ENCODE results near the gene MEGF9.

The MEGF9 gene

DNA sequence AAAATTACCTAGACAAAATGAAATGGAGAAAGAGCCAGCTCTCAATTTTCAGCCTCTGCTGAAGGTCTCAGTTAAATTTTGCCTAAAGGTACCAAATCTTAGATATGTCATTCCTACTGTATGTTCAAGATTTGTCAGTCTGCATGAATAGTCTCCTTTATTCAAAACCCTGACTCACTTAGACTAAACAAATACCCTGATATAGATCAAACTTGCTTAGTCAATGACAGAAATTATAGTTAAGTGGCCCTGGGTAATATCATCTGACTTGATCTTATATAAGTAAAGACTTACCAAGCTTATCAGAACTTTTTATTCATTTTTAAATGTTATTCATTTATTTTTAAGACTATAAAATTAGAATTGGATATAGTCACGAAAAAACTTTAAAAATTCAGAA, 12.2 kb downstream of the MEGF9 start:
- no peak for DNase-seq

DNA sequence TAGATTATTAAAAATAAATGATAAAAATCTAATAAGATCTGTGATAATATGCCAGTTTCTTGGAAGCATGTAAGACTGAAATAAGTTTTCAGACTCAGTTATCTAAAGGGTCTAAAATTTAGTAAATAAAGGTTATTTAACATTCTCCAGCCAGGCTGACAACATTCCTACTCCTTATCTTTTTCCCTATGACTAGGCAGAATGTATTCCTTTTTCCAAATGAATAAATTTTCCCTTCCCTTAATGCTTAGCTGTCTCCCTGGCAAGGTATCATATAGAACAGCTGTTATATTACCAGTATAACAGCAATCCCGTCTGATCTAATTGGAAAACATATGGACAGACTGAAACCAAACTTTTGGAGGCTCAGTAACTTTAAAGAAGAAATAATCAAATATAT, 13.0 kb downstream of the MEGF9 start:
- DNase-seq, result no peak

DNA sequence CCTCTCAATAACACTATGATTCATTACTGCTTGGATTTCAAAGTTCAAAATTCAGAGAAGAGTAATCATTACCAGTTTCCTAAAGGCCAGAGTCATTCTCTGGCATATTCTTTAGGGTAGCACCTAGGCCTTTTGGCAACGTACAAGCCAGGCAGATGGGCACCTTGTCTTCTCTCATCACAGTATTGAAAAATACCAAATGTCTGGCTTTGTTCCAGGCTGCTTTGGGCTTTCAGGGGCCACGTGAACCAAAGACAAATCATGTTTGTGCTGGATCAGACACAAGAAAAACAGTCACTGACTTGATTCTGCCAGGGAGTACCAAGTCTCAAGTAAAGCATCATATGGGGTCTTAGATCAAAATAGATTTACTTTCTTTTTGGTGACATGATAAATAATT, 15.5 kb downstream of the MEGF9 start:
- DNase-seq, result no peak

DNA sequence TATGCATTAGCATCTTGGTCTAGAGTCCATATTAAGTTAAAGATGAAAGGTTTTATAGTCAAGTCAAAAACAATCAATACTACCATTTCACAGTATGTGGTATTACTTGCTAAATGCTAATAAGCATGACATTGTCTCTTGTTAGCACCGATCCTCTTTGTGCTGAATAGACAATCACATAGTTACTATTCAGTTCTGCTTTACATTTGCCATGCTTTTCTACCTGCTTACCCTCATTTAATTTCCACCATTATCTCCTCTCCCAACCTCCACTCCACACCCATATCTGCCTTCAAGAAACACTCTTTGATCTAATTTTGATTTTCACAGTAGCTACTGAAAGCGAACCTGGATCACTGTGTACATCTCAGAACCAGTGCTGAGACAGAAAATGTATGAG, 16.8 kb downstream of the MEGF9 start:
- no peak for DNase-seq

DNA sequence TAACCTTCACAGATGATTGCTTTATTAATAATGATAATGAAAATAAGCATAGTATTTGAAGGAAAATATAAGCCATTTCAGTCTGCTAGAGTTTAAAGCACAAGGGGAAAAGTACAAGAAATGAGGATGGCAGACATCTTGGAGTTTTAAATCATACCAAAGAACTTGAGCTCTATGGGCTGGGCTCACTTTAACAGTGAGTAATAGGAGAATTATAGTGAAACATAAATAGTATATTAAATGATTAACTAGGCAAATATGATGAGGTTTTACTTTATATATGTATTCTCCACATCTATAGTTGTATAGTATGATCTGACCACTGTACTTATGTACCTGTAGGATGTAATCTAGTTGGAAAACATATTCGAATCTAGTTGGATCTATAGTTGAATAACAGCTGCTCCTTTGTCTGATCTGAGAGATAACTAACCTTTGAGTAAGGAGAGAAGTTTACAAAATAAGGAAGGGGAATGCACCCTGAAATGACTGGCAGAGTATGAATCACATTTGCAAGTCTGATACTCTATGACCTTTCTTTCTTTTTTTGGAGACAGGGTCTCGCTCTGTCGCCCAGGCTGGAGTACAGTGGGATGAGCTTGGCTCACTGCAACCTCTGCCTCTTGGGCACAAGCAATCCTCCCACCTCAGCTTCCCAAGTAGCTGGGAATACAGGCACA, 17.6 kb downstream of the MEGF9 start:
- DNase-seq, result no peak

DNA sequence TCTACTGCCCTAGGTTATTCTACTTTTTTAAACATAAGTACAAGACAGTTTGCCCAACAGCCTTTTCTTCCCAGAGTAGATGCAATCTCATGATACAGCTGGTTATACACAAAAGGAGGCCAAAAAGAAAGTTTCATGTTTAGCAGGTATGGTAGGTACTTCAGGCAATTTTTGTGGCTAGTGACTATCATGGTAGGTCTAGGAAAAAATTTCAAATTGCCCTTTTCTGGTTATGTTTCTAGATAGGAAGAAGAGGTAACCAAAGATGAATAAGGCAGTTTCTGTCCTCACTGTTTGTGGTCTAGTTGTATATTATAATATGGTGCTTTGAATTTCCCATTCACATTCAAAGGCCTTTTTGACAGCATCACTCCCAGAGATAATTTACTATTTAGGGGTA, 19.7 kb downstream of the MEGF9 start:
- DNase-seq, result no peak

DNA sequence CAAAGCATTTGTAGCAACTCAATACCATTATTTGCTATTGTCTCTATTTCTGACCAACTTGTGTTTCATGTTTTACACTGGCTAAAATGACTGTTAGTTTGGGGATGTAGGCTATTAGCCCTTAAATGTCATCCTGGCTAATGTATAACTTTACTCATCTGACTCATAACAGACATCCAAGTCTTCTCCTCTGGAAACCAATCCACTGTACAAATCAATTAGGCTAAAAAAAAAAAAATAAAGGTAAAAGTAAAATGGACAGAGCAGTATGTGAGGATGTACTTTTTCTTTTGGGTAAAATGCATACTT, 20.6 kb downstream of the MEGF9 start:
- DNase-seq, result no peak

DNA sequence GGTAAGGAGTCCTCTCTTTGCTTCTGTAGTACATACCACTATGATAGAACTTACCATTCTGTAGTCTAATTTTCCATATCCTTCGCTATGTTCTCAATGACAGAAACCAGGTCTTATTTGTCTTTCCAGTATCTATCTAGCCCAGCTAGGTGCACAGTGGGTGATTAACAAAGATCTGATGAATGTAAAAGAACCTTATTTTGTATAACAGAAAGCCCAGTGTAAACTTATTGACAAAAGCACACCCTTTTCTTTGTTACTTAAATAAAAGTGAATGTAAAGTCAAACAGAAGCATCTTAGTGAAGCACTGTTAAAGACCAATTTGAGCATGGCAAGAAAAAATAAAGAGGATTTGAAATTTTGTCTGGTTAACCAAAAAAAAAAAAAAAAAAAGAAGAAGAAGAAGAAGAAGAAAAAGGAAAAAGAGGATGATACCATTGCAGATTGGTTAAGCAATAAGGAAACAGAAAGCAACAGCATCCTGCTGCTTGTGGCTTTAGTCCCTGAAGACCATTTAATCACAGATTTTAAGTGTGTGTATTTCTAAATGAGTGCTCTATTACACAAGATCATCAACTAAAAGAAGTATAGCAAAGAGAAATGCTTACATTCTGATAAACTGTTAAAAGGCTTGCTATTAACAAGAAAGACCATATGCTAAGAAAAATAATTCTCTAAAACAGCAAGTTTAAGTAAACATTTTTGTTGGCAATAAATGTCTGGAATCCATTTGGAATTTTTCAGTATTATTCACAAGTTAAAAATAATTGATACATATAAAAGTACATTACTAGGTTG, 21.2 kb downstream of the MEGF9 start:
- no peak for DNase-seq

DNA sequence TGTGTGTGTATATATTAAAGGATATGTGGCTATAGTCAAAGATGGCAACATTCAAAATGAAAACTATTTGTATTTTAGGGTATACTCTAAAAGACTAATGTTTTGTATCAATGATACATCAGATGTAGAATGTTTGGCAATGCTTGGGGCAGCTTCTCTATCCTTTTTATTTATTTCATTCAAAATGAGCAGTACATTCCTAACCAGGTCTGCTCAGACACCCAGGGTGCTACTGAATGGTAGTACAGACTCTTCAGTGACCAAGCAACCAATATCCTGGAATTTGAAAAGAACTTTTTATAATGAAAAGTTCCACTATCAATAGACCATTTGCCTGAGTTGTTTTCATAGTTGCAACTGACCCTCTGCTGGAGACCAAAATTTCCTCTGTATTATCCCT, 23.9 kb downstream of the MEGF9 start:
- DNase-seq, result no peak

DNA sequence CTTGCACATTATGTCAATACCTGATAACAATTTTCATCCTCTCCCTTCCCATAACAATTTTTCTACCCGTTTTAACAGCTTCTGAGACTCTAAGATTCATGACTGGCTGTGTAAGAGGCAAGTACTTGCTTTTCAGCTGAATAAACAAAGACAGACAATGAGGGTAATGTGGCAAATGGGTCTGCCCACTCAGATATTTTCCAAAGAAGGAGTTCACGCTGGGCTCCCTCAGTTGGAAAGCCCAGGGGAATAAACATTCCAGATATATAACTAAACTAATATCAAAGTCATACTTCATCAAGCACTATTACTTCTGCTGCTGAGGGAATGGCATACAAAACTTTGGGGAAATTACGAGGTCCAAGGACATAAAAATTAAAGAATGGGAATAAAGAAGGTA, 24.4 kb downstream of the MEGF9 start:
- no peak for DNase-seq

DNA sequence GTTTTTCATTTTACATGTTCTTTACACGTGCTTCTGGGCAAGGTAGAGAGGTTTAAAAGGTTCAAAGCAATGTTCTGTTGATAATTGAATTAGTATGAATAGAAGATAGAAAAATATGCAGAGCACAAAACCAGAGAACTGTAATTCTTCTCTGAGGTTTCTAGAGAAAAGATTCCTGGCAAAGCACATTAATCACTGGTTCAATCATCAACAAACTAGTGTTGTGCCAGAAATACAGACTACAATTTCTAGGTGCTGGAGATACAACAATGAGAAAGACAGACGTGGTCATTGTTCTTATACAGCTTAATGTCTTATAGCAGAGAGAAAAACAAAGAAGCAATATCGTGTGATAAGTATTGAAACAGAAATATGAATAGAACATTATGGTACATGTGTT, 25.5 kb downstream of the MEGF9 start:
- no peak for DNase-seq

DNA sequence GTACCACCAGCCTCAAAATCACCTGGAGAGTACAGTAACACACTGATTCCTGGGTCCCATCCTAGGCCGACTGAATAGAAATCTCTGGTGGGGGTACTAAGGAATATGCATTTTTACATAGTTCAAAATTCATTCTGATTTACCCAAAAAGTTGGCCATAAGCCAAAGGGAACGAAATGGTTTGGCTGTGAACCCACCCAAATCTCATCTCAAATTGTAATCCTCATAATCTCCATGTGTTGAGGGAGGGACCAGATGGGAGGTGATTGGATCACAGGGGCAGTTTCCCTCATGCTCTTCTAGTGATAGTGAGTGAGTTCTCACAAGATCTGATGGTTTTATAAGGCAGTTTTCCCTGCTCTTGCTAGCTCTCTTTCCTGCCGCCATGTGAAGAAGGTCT, 31.1 kb downstream of the MEGF9 start:
- no peak for DNase-seq

DNA sequence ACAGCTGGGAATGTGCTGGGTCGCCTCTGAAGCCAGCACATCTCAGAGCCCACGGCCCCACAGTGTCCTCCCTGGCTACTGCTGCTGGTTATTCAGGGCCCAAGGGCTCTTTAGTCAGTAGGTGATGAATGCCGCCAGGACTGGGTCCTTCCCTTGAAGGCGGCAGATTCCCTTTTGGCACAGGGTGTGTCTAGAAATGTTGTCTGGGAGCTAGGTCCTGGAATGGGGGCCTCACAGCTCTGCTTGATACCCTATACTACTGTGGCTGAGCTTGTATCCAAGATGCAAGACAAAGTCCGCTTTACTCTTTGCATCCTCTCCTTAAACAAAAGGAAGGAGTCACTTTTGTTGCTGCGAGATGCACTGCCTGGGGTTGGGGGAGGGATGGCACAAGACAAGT, 33.1 kb downstream of the MEGF9 start:
- DNase-seq, result no peak

DNA sequence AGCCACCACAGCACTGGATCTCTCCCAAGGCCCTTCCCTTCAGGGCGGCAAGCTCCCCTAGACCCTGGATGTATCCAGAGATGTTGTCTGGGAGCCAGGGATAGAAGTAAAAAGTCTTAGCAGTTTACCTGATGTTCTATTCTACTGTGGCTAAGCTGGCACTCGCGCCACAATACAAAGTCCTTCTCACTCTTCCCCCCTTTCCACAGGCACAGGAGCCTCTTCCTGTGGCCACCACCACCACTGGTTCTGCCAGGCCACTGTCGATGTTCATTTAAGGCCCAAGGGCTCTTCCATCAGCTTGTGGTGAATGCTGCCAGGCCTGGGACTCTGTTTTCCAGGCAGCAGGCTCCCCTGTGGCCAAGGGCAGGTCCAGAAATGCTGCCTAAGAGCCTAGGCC, 33.7 kb downstream of the MEGF9 start:
- no peak for DNase-seq

DNA sequence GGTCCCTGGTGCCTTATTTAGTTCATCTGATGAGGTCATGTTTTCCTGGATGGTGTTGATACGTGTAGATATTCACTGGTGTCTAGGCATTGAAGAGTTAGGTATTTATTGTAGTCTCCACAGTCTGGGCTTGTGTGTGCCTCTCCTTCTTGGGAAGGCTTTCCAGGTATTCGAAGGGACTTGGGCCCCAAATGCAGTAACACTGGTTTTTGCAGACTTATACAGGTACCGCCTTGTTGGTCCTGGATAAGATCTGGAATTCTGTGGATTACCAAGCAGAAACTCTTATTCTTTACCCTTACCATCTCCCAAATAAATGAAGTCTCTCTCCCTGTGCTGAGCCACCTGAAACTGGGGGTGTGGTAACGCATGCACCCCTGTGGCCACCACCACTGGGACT, 34.1 kb downstream of the MEGF9 start:
- no peak for DNase-seq

DNA sequence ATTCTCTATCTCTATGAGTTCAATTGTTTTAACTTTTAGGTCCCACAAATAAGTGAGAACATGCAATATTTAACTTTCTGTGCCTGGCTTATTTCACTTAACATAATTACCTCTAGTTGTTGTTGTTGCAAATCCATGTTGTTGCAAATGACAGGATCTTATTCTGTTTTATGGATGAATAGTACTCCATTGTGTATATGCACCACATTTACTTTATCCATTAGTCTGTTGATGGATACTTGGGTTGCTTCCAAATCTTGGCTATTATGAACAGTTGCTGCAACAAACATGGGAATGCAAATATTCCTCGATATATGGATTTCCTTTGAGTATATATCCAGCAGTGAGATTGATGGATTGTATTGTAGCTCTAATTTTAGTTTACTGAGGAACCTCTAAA, 36.3 kb downstream of the MEGF9 start:
- no peak for DNase-seq

DNA sequence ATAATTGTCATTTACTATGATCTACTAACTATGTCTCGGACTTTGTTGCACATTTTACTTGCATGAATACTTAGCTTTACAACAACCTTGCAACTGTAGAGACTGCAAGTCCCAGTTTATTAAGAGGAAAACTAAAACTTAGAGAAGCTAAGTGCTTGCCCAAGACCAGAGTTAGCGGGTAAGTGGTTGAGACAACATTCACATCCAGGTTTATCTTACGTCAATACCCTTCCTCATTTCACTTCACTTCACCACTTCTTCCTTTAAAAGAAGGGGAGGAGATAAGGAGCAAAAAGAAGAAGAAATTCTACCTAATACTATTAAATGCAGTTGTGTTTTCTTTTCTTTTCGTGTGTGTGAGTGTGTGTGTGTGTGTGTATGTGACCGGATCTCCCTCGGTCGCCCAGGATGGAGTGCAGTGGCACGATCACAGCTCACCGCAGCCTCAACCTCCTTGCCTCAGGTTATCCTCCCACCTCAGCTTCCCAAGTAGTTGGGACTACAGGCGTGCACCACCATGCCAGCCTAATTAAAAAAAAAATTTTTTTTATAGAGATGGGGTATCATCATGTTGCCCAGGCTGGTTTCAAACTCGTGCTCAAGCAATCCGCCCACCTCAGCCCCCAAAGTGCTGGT, 37.4 kb downstream of the MEGF9 start:
- DNase-seq, result no peak

DNA sequence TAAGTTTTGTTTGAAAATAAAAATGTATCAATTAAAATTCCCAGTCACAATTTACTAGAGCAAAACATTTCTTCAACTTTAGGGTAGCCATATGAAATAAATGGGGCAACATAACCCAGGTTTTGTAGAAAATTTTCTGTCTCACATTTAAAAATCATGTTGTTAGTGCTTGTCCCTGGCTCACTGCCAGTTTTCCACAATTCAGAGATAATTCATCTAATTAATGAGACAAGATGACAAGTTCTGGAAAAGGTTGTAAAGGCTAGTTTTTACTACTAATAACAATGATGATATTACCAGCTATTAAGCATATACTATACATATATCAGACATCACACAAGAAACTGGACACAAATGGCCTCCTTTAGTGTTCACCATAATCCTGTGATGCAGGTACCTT, 45.9 kb downstream of the MEGF9 start:
- no peak for DNase-seq

DNA sequence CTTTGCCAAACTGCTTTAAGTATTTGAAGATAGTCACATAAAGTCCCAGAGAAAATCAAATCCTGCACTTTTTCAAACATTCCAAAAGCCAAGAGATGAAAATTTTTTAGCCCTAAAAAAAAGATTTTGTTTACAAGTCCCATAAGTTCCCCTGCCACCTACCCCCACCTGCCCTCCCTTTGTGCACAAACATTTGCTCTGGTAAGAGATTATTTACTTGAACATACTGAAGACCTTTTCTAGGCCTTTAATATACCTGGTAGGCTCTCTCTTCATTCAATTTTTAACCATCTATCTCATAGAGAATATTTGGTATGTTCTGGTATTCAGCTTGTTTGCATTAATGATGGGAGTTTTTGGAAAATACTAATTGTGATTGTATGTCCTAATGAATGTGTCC, 50.3 kb downstream of the MEGF9 start:
- DNase-seq, result no peak

DNA sequence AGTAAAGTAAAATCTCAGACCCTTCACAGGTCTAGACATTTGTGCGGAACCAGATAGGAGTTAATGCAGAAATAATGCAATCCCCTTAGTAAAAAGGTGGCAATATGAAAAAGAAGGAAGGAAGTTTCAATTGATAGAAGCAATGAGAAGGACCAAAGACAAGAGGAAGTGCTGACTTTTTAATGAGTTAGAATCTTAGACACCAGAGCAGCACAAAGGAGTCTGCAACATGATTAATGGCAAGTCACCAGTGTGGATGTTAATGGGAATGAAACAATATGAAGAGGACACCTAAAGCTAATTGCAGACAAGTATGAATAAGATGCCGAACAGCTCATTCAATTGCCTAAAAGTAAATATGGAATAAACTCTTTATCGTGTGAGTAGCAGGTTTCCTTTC, 50.9 kb downstream of the MEGF9 start:
- no peak for DNase-seq

DNA sequence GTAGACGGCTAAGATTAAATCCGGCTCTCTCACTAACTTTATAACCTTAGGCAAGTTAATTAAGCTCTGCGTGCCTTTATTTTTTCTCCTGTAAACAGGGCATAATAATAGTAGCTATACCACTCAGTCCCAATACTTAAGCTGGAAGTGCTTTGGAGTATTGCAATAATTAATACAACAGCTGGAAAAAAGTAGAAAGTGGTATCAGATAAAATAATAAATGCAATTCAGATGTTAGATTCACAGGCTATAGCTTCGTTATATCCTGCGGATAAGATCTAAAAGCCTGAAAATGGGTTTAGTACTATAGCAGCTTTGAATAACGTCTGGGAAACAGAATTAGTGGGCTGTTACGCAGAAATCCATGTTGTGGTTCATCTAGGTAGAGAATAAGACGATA, 51.8 kb downstream of the MEGF9 start:
- no peak for DNase-seq

DNA sequence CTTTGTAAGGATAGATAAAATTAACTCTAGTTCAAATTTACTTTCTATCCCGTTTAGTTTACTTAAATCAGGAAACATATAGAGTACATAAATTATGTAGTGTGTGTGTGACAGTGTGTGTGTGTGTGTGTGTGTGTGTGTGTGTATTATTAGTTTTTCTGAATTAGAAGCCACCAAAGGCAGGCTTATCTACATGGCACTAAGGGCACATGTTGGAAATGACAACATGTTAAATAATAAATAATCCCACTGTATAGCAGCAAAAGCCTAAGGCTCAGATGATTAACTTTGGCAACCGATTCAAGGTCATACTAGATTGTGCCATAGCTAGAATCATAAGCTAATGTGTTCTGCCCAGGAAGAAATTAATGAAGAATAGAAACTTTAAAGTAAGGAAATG, 54.6 kb downstream of the MEGF9 start:
- DNase-seq, result no peak

DNA sequence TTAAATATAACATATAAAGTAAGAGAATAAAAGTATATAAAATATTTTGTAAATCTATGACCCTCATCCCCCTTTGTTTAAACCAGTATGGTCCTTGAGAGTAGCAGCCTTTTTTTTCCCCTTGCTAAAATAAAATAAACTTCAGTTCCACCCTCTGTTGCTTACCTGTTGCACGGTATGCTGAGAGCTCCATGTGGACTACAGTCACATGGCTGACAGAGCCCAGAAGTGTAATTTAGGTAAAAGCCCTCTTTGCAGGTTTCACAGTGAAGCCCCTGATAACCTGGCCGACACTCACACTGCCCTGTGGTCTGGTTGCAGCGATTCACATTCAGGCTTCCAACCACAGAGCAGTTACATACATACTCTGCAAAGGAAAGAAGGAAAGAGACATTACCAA, 55.1 kb downstream of the MEGF9 start:
- DNase-seq, result no peak

DNA sequence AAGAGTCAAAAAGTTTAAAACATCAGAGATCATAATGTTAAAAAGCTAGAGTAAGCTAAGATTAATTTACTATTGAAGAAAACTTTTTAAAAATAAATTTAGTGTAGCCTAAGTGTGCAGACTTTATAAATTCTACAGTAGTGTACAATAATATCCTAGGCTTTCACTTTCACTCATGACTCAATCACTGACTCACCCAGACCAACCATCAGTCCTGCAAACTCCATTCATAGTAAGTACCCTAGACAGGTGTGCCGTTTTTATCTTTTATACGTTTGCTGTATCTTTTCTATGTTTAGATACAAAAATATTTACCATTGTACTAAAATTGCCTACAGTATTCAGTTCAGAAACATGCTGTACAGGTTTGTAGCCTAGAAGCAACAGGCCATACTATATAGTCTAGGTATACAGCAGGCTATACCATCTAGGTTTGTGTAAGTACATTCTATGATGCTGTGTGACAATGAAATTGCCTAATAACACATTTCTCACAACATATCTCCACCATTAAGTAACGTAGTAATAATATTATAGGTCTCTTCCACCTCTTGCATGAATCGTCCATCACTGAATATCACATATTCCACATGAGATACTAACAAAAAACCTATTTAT, 59.2 kb downstream of the MEGF9 start:
- DNase-seq, result no peak
